GM12864 (cell line): ENCODE data around the gene SLC1A2.
A peak's percentile ranks its signal among the peaks of the same experiment; 100 is the strongest.

Source experiments
- DNase-seq: peaks from one replicate; pipeline ENCODE4 v3.0.0-alpha.2; 2011; ENCODE audit warnings: low read depth
- H3K4me3 ChIP-seq: 2 replicates; pipeline ENCODE4 v1.5.1; 2011; ENCODE audit warnings: mild to moderate bottlenecking, low read depth, low read length, control low read depth
- CTCF ChIP-seq: IDR thresholded peaks from 2 replicates; pipeline ENCODE4 v1.5.1; 2011; ENCODE audit warnings: low read depth, mild to moderate bottlenecking, moderate library complexity, low read length, control low read depth, inconsistent platforms; ENCODE audit errors: missing control alignments

SLC1A2 gene

GRCh38 chr11:35389897-35390465 lies 29.4 kb downstream of the SLC1A2 start:
- TF ChIP-seq CTCF, result no peak
- peak; percentile 62 for DNase-seq
- H3K4me3 ChIP-seq, result no peak overlapping the region

- no peak for DNase-seq
- no peak overlapping the region for H3K4me3 ChIP-seq
- no peak for TF ChIP-seq CTCF
These were observed 30.2 kb downstream of the SLC1A2 start for GRCh38 chr11:35389112-35389511.

GRCh38 chr11:35388061-35388460 lies 31.3 kb downstream of the SLC1A2 start:
- TF ChIP-seq CTCF, result no peak
- no peak for DNase-seq
- H3K4me3 ChIP-seq, result no peak overlapping the region

- TF ChIP-seq CTCF, result peak; percentile 41
- no peak for DNase-seq
- H3K4me3 ChIP-seq, result no peak overlapping the region
These were observed 32.0 kb downstream of the SLC1A2 start for GRCh38 chr11:35387111-35387982.

GRCh38 chr11:35383953-35384352 lies 35.4 kb downstream of the SLC1A2 start:
- TF ChIP-seq CTCF, result no peak
- no peak for DNase-seq
- no peak overlapping the region for H3K4me3 ChIP-seq

GRCh38 chr11:35381709-35382322 lies 37.5 kb downstream of the SLC1A2 start:
- H3K4me3 ChIP-seq, result no peak overlapping the region
- DNase-seq, result no peak
- no peak for TF ChIP-seq CTCF
